ENCODE data around the gene EGF.

DNA sequence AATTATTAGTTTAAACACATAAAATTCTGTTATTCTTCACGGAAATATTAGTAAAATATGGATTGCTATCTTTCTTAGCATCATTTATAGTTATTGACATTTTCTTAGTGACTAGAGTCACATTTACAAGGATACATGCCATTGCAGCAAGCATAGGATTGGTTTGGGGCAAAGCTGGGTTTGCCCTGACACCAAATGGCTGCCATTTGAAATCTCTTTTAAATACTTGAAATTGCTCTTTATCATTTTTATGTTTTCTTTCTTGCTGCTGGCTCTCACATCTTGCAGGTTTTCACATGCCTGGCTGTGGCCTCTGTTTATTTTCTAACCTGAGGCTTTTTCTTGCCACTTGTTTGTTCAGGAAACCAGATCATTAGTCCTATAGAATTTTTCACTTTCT, 39.9 kb downstream of the EGF start:
- TF ChIP-seq, protein P1, sequence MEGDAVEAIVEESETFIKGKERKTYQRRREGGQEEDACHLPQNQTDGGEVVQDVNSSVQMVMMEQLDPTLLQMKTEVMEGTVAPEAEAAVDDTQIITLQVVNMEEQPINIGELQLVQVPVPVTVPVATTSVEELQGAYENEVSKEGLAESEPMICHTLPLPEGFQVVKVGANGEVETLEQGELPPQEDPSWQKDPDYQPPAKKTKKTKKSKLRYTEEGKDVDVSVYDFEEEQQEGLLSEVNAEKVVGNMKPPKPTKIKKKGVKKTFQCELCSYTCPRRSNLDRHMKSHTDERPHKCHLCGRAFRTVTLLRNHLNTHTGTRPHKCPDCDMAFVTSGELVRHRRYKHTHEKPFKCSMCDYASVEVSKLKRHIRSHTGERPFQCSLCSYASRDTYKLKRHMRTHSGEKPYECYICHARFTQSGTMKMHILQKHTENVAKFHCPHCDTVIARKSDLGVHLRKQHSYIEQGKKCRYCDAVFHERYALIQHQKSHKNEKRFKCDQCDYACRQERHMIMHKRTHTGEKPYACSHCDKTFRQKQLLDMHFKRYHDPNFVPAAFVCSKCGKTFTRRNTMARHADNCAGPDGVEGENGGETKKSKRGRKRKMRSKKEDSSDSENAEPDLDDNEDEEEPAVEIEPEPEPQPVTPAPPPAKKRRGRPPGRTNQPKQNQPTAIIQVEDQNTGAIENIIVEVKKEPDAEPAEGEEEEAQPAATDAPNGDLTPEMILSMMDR (IDR thresholded peaks at IDR 0.05): no peak
- TF ChIP-seq EHF (CRISPR knock-in tag; IDR thresholded peaks at IDR 0.05): no peak
- TF ChIP-seq POLR2AphosphoS2 (conservative IDR thresholded peaks at IDR 0.05; ENCODE audit: low read length): no peak
- no peak for TF ChIP-seq KDM1A (IDR thresholded peaks at IDR 0.05; ENCODE audit: low read depth)
- no peak for TF ChIP-seq ZSCAN20 (CRISPR knock-in tag; IDR thresholded peaks at IDR 0.05)
- no peak for TF ChIP-seq EP300 (IDR thresholded peaks at IDR 0.05)
- TF ChIP-seq TP53 (CRISPR knock-in tag; IDR thresholded peaks at IDR 0.05): no peak
- no peak for TF ChIP-seq POLR2A (IDR thresholded peaks at IDR 0.05; ENCODE audit: low read length)
- TF ChIP-seq RAD21 (conservative IDR thresholded peaks at IDR 0.05 in 1 of 2, IDR thresholded peaks at IDR 0.05 in 1 of 2): no peak
- TF ChIP-seq PHF8 (IDR thresholded peaks at IDR 0.05; ENCODE audit: borderline replicate concordance, low read depth): no peak
- no peak for TF ChIP-seq MYC (IDR thresholded peaks at IDR 0.05; ENCODE audit: borderline replicate concordance, low read length)
- no peak for TF ChIP-seq CBX8 (IDR thresholded peaks at IDR 0.05)
